HEK293 (cell line): ENCODE measurements around the gene TEX14.

Experiments
- CTCF ChIA-PET: fragments of 350-600 bp; formaldehyde crosslinking; extraction: SDS; loops from one replicate; lab custom pipeline; 2021; ENCODE audit warnings: antibody characterized with exemption; lab: Yijun Ruan, JAX
- POLR2A ChIA-PET: fragments of 300-600 bp; formaldehyde crosslinking; extraction: SDS; loops from one replicate; lab custom pipeline; 2020; ENCODE audit warnings: antibody characterized with exemption, inconsistent platforms; lab: Yijun Ruan, JAX
- H3K27ac ChIP-seq: fragments of 200-500 bp; sonication (Bioruptor generic); 2 replicates; pipeline ENCODE4 v1.5.1; 2014; ENCODE audit warnings: low read depth, low read length, control low read depth, inconsistent platforms; ENCODE audit errors: extremely low read depth
- H3K36me3 ChIP-seq, 2 experiments: fragments of 200-500 bp in 1 of 2; sonication (Bioruptor generic) in 1 of 2; 1 replicate in 1 of 2; 2 replicates in 1 of 2; pipeline ENCODE4 v1.5.1; 2014 to 2017; ENCODE audit warnings: inconsistent platforms in 2 of 2, low read length in 2 of 2; ENCODE audit not compliant: control insufficient read depth in 2 of 2, insufficient read depth in 1 of 2
- H3K4me1 ChIP-seq: fragments of 200-500 bp; sonication (Bioruptor generic); 2 replicates; pipeline ENCODE4 v1.5.1; 2014; ENCODE audit warnings: mild to moderate bottlenecking, low read length, inconsistent platforms; ENCODE audit not compliant: control insufficient read depth, insufficient read depth
- H3K4me3 ChIP-seq: 2 replicates; pipeline ENCODE4 v1.5.1; 2011; ENCODE audit warnings: low read depth, mild to moderate bottlenecking, control low read depth, low read length, moderate library complexity
- H3K9me3 ChIP-seq: fragments of 200-500 bp; sonication (Bioruptor generic); 2 replicates; pipeline ENCODE4 v1.5.1; 2014; ENCODE audit warnings: low read depth, low read length, inconsistent platforms; ENCODE audit not compliant: control insufficient read depth, insufficient read depth
- ATF2 ChIP-seq: fragments of 450-650 bp; formaldehyde crosslinking; IDR thresholded peaks from 2 replicates; pipeline ENCODE4 v1.5.1; 2016; ENCODE audit warnings: missing biosample characterization, missing genetic modification characterization, low read depth
- EGR2 ChIP-seq: fragments of 450-650 bp; formaldehyde crosslinking; IDR thresholded peaks from 2 replicates; pipeline ENCODE4 v1.5.1; 2016; ENCODE audit warnings: low read depth, missing biosample characterization, missing genetic modification characterization
- HOXD13 ChIP-seq: sonication (generic); formaldehyde crosslinking; IDR thresholded peaks from 2 replicates; pipeline ENCODE4 v1.8.0; 2022; ENCODE audit warnings: missing genetic modification reagents, borderline replicate concordance
- RBAK ChIP-seq: fragments of 450-650 bp; formaldehyde crosslinking; IDR thresholded peaks from 2 replicates; pipeline ENCODE4 v1.5.1; 2016; ENCODE audit warnings: missing biosample characterization, missing genetic modification characterization
- YY1 ChIP-seq: fragments of 450-650 bp; formaldehyde crosslinking; IDR thresholded peaks from 2 replicates; pipeline ENCODE4 v1.5.1; 2018; ENCODE audit warnings: missing biosample characterization, missing genetic modification characterization
- ZFP41 ChIP-seq: fragments of 450-650 bp; formaldehyde crosslinking; IDR thresholded peaks from 2 replicates; pipeline ENCODE4 v1.5.1; 2016; ENCODE audit warnings: missing biosample characterization, missing genetic modification characterization, borderline replicate concordance
- ZNF121 ChIP-seq: fragments of 450-650 bp; formaldehyde crosslinking; IDR thresholded peaks from 2 replicates; pipeline ENCODE4 v1.5.1; 2016; ENCODE audit warnings: missing biosample characterization, missing genetic modification characterization
- ZNF18 ChIP-seq: fragments of 450-650 bp; formaldehyde crosslinking; IDR thresholded peaks from 2 replicates; pipeline ENCODE4 v1.5.1; 2016; ENCODE audit warnings: missing biosample characterization, missing genetic modification characterization
- ZNF211 ChIP-seq: fragments of 450-650 bp; formaldehyde crosslinking; IDR thresholded peaks from 2 replicates; pipeline ENCODE4 v1.5.1; 2016; ENCODE audit warnings: low read depth, missing biosample characterization, missing genetic modification characterization
- ZNF23 ChIP-seq: fragments of 450-650 bp; formaldehyde crosslinking; IDR thresholded peaks from 2 replicates; pipeline ENCODE4 v1.5.1; 2016; ENCODE audit warnings: missing biosample characterization, missing genetic modification characterization, borderline replicate concordance
- ZNF449 ChIP-seq: fragments of 450-650 bp; formaldehyde crosslinking; IDR thresholded peaks from 2 replicates; pipeline ENCODE4 v1.5.1; 2017; ENCODE audit warnings: missing biosample characterization, mild to moderate bottlenecking, missing genetic modification characterization, moderate library complexity
- ZNF473 ChIP-seq: fragments of 450-650 bp; formaldehyde crosslinking; IDR thresholded peaks from 2 replicates; pipeline ENCODE4 v1.5.1; 2017; ENCODE audit warnings: missing biosample characterization, missing genetic modification characterization
- ZNF521 ChIP-seq: fragments of 450-650 bp; formaldehyde crosslinking; IDR thresholded peaks from 2 replicates; pipeline ENCODE4 v1.5.1; 2017; ENCODE audit warnings: missing biosample characterization, mild to moderate bottlenecking, missing genetic modification characterization
- ZNF571 ChIP-seq: fragments of 450-650 bp; formaldehyde crosslinking; IDR thresholded peaks from 2 replicates; pipeline ENCODE4 v1.5.0; 2017; ENCODE audit warnings: missing biosample characterization, missing genetic modification characterization
- ZNF580 ChIP-seq: fragments of 450-650 bp; formaldehyde crosslinking; IDR thresholded peaks from 2 replicates; pipeline ENCODE4 v1.5.1; 2016; ENCODE audit warnings: missing biosample characterization, missing genetic modification characterization
- ZNF600 ChIP-seq: fragments of 450-650 bp; formaldehyde crosslinking; IDR thresholded peaks from 2 replicates; pipeline ENCODE4 v1.5.1; 2016; ENCODE audit warnings: missing biosample characterization, missing genetic modification characterization
- ZNF610 ChIP-seq: fragments of 450-650 bp; formaldehyde crosslinking; IDR thresholded peaks from 2 replicates; pipeline ENCODE4 v1.5.1; 2016; ENCODE audit warnings: missing biosample characterization, missing genetic modification characterization, borderline replicate concordance
- ZNF624 ChIP-seq: fragments of 450-650 bp; formaldehyde crosslinking; IDR thresholded peaks from 2 replicates; pipeline ENCODE4 v1.5.1; 2017; ENCODE audit warnings: missing biosample characterization, missing genetic modification characterization
- ZNF76 ChIP-seq: fragments of 450-650 bp; formaldehyde crosslinking; IDR thresholded peaks from 2 replicates; pipeline ENCODE4; 2016; ENCODE audit warnings: low read depth, missing biosample characterization, missing genetic modification characterization, borderline replicate concordance
- ZNF768 ChIP-seq: fragments of 450-650 bp; formaldehyde crosslinking; IDR thresholded peaks from 2 replicates; pipeline ENCODE4 v1.5.1; 2018; ENCODE audit warnings: missing biosample characterization, mild to moderate bottlenecking, missing genetic modification characterization
- ZNF785 ChIP-seq: fragments of 450-650 bp; formaldehyde crosslinking; IDR thresholded peaks from 2 replicates; pipeline ENCODE4 v1.5.1; 2016; ENCODE audit warnings: missing biosample characterization, missing genetic modification characterization
- ZNF791 ChIP-seq: fragments of 450-650 bp; formaldehyde crosslinking; IDR thresholded peaks from 2 replicates; pipeline ENCODE4 v1.5.1; 2016; ENCODE audit warnings: missing biosample characterization, missing genetic modification characterization
- ZSCAN23 ChIP-seq: fragments of 450-650 bp; formaldehyde crosslinking; IDR thresholded peaks from 2 replicates; pipeline ENCODE4 v1.5.1; 2016; ENCODE audit warnings: missing biosample characterization, missing genetic modification characterization
- ZXDB ChIP-seq: fragments of 450-650 bp; formaldehyde crosslinking; IDR thresholded peaks from 2 replicates; pipeline ENCODE4 v1.5.1; 2016; ENCODE audit warnings: missing biosample characterization, missing genetic modification characterization
- TF ChIP-seq, protein P1 (sequence below): fragments of 450-650 bp; formaldehyde crosslinking; IDR thresholded peaks from 2 replicates; pipeline ENCODE4 v1.5.1; 2017; ENCODE audit warnings: missing biosample characterization, missing genetic modification characterization
- TF ChIP-seq, protein P2 (sequence below): fragments of 450-650 bp; formaldehyde crosslinking; IDR thresholded peaks from 2 replicates; pipeline ENCODE4 v1.5.1; 2016; ENCODE audit warnings: missing biosample characterization, missing genetic modification characterization
- TF ChIP-seq, protein P3 (sequence below): fragments of 450-650 bp; formaldehyde crosslinking; IDR thresholded peaks from 2 replicates; pipeline ENCODE4 v1.5.1; 2016; ENCODE audit warnings: missing biosample characterization, missing genetic modification characterization
- TF ChIP-seq, protein P4 (sequence below): fragments of 450-650 bp; formaldehyde crosslinking; IDR thresholded peaks from 2 replicates; pipeline ENCODE4 v1.5.1; 2016; ENCODE audit warnings: missing biosample characterization, missing genetic modification characterization

Gene TEX14

GRCh38 chr17:58630883-58631522, 60.8 kb downstream of the TEX14 start (continued):
- TF ChIP-seq RBAK (tag by site-specific recombination) (no peak), ZNF211 (tag by site-specific recombination) (no peak), ZNF785 (no peak), ZSCAN23 (no peak), ZNF23 (tag by site-specific recombination) (no peak), ZNF791 (tag by site-specific recombination) (no peak), YY1 (tag by site-specific recombination) (no peak; the same call in 1 of the 2 replicates), ZNF580 (no peak), ZNF624 (tag by site-specific recombination) (no peak; the same call in none of the 2 replicates), ZNF121 (tag by site-specific recombination) (peak; percentile 45; the same call in 1 of the 2 replicates), ZFP41 (tag by site-specific recombination) (0 out of 2 replicates have a peak, but pooled peaks have one; percentile 8), ZXDB (tag by site-specific recombination) (no peak), ZNF768 (tag by site-specific recombination) (no peak), ZNF449 (tag by site-specific recombination) (0 out of 2 replicates have a peak, but pooled peaks have one; percentile 13), EGR2 (tag by site-specific recombination) (no peak), ZNF521 (tag by site-specific recombination) (no peak), ZNF610 (tag by site-specific recombination) (no peak), ATF2 (tag by site-specific recombination) (no peak)
- TF ChIP-seq, protein P1, sequence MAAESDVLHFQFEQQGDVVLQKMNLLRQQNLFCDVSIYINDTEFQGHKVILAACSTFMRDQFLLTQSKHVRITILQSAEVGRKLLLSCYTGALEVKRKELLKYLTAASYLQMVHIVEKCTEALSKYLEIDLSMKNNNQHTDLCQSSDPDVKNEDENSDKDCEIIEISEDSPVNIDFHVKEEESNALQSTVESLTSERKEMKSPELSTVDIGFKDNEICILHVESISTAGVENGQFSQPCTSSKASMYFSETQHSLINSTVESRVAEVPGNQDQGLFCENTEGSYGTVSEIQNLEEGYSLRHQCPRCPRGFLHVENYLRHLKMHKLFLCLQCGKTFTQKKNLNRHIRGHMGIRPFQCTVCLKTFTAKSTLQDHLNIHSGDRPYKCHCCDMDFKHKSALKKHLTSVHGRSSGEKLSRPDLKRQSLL (tag by site-specific recombination) = no peak
- TF ChIP-seq, protein P2, sequence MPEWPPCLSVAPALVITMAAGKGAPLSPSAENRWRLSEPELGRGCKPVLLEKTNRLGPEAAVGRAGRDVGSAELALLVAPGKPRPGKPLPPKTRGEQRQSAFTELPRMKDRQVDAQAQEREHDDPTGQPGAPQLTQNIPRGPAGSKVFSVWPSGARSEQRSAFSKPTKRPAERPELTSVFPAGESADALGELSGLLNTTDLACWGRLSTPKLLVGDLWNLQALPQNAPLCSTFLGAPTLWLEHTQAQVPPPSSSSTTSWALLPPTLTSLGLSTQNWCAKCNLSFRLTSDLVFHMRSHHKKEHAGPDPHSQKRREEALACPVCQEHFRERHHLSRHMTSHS (tag by site-specific recombination) = no peak; the same call in 1 of the 2 replicates

DNA sequence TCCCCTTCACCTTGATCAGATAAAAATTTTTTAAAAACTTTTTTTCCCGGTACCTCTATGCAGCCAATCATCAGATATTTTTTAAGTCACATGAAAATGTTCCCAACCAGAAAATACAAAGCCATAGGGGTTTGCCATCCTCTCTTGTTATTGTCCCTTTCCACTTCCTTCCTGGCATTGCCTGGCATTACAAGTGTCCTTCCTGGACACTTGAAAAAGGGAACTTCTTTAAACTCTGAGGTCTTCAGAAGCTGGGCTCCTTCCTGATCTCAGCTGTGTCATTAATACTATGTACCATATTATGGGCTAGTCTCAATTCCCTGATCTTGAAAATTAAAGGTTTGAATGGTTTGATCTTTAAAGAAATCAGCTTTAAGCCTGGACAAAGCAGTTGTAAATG, 64.9 kb downstream of the TEX14 start:
- ChIA-PET CTCF (no interaction called here), POLR2A (no interaction called here)
- Histone ChIP-seq H3K4me1 (no peaks in the 10 kb centered on the region), H3K27ac (no peak overlapping the region), H3K4me3 (no peak overlapping the region), H3K36me3 (no peaks in the 10 kb centered on the region), H3K9me3 (no peaks in the 10 kb centered on the region)
- no peak for TF ChIP-seq ZNF571
- TF ChIP-seq, protein P3, sequence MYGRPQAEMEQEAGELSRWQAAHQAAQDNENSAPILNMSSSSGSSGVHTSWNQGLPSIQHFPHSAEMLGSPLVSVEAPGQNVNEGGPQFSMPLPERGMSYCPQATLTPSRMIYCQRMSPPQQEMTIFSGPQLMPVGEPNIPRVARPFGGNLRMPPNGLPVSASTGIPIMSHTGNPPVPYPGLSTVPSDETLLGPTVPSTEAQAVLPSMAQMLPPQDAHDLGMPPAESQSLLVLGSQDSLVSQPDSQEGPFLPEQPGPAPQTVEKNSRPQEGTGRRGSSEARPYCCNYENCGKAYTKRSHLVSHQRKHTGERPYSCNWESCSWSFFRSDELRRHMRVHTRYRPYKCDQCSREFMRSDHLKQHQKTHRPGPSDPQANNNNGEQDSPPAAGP (tag by site-specific recombination) = no peak
- no peak for TF ChIP-seq ZNF211 (tag by site-specific recombination)
- TF ChIP-seq ZNF76 (tag by site-specific recombination) = no peak
- no peak for TF ChIP-seq HOXD13 (CRISPR knock-in tag)
- no peak for TF ChIP-seq ZNF18
- TF ChIP-seq, protein P4, sequence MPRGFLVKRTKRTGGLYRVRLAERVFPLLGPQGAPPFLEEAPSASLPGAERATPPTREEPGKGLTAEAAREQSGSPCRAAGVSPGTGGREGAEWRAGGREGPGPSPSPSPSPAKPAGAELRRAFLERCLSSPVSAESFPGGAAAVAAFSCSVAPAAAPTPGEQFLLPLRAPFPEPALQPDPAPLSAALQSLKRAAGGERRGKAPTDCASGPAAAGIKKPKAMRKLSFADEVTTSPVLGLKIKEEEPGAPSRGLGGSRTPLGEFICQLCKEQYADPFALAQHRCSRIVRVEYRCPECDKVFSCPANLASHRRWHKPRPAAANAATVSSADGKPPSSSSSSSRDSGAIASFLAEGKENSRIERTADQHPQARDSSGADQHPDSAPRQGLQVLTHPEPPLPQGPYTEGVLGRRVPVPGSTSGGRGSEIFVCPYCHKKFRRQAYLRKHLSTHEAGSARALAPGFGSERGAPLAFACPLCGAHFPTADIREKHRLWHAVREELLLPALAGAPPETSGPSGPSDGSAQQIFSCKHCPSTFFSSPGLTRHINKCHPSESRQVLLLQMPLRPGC = no peak
- no peak for TF ChIP-seq ZNF473 (tag by site-specific recombination)
- TF ChIP-seq ZNF600 (tag by site-specific recombination) = no peak
- no peak for TF ChIP-seq ZNF521 (tag by site-specific recombination)
